HEK293 (cell line): ENCODE data around the gene BAIAP3.
A peak's percentile ranks its signal among the peaks of the same experiment; 100 is the strongest.

Experiments
- CTCF ChIA-PET: fragments of 350-600 bp; formaldehyde crosslinking; extraction: SDS; loops from one replicate; lab custom pipeline; 2021; ENCODE audit warnings: antibody characterized with exemption; lab: Yijun Ruan, JAX
- POLR2A ChIA-PET: fragments of 300-600 bp; formaldehyde crosslinking; extraction: SDS; loops from one replicate; lab custom pipeline; 2020; ENCODE audit warnings: antibody characterized with exemption, inconsistent platforms; lab: Yijun Ruan, JAX
- H3K27ac ChIP-seq: fragments of 200-500 bp; sonication (Bioruptor generic); 2 replicates; pipeline ENCODE4 v1.5.1; 2014; ENCODE audit warnings: low read depth, low read length, control low read depth, inconsistent platforms; ENCODE audit errors: extremely low read depth
- H3K36me3 ChIP-seq, 2 experiments: fragments of 200-500 bp in 1 of 2; sonication (Bioruptor generic) in 1 of 2; 1 replicate in 1 of 2; 2 replicates in 1 of 2; pipeline ENCODE4 v1.5.1; 2014 to 2017; ENCODE audit warnings: inconsistent platforms in 2 of 2, low read length in 2 of 2; ENCODE audit not compliant: control insufficient read depth in 2 of 2, insufficient read depth in 1 of 2
- H3K4me1 ChIP-seq: fragments of 200-500 bp; sonication (Bioruptor generic); 2 replicates; pipeline ENCODE4 v1.5.1; 2014; ENCODE audit warnings: mild to moderate bottlenecking, low read length, inconsistent platforms; ENCODE audit not compliant: control insufficient read depth, insufficient read depth
- H3K4me3 ChIP-seq: 2 replicates; pipeline ENCODE4 v1.5.1; 2011; ENCODE audit warnings: low read depth, mild to moderate bottlenecking, control low read depth, low read length, moderate library complexity
- H3K9me3 ChIP-seq: fragments of 200-500 bp; sonication (Bioruptor generic); 2 replicates; pipeline ENCODE4 v1.5.1; 2014; ENCODE audit warnings: low read depth, low read length, inconsistent platforms; ENCODE audit not compliant: control insufficient read depth, insufficient read depth
- BCL11B ChIP-seq: fragments of 450-650 bp; formaldehyde crosslinking; IDR thresholded peaks from 2 replicates; pipeline ENCODE4 v1.5.1; 2016; ENCODE audit warnings: low read depth, missing biosample characterization, missing genetic modification characterization
- GFI1B ChIP-seq: fragments of 450-650 bp; formaldehyde crosslinking; IDR thresholded peaks from 2 replicates; pipeline ENCODE4 v1.5.1; 2016; ENCODE audit warnings: missing biosample characterization, missing genetic modification characterization
- GLI2 ChIP-seq: fragments of 450-650 bp; formaldehyde crosslinking; IDR thresholded peaks from 2 replicates; pipeline ENCODE4; 2017; ENCODE audit warnings: missing biosample characterization, missing genetic modification characterization, low read depth, borderline replicate concordance
- PRDM10 ChIP-seq: fragments of 450-650 bp; formaldehyde crosslinking; IDR thresholded peaks from 2 replicates; pipeline ENCODE4 v1.5.1; 2016; ENCODE audit warnings: missing biosample characterization, missing genetic modification characterization
- PRDM6 ChIP-seq: fragments of 450-650 bp; formaldehyde crosslinking; IDR thresholded peaks from 2 replicates; pipeline ENCODE4 v1.5.1; 2017; ENCODE audit warnings: missing biosample characterization, missing genetic modification characterization
- ZBTB17 ChIP-seq: fragments of 450-650 bp; formaldehyde crosslinking; IDR thresholded peaks from 2 replicates; pipeline ENCODE4 v1.5.1; 2016; ENCODE audit warnings: missing biosample characterization, missing genetic modification characterization
- ZBTB20 ChIP-seq: fragments of 450-650 bp; formaldehyde crosslinking; IDR thresholded peaks from 2 replicates; pipeline ENCODE4 v1.5.1; 2016; ENCODE audit warnings: missing biosample characterization, missing genetic modification characterization
- ZNF10 ChIP-seq: fragments of 450-650 bp; formaldehyde crosslinking; IDR thresholded peaks from 2 replicates; pipeline ENCODE4 v1.5.1; 2017; ENCODE audit warnings: missing biosample characterization, missing genetic modification characterization
- ZNF132 ChIP-seq: fragments of 450-650 bp; formaldehyde crosslinking; IDR thresholded peaks from 2 replicates; pipeline ENCODE4 v1.5.1; 2017; ENCODE audit warnings: missing biosample characterization, missing genetic modification characterization, borderline replicate concordance
- ZNF157 ChIP-seq: fragments of 450-650 bp; formaldehyde crosslinking; IDR thresholded peaks from 2 replicates; pipeline ENCODE4 v1.5.1; 2016; ENCODE audit warnings: missing biosample characterization, missing genetic modification characterization
- ZNF169 ChIP-seq: fragments of 450-650 bp; formaldehyde crosslinking; IDR thresholded peaks from 2 replicates; pipeline ENCODE4 v1.5.1; 2016; ENCODE audit warnings: missing biosample characterization, missing genetic modification characterization
- ZNF24 ChIP-seq: fragments of 450-650 bp; formaldehyde crosslinking; IDR thresholded peaks from 2 replicates; pipeline ENCODE4 v1.5.1; 2016; ENCODE audit warnings: missing biosample characterization, missing genetic modification characterization
- ZNF292 ChIP-seq: fragments of 450-650 bp; formaldehyde crosslinking; IDR thresholded peaks from 2 replicates; pipeline ENCODE4 v1.5.1; 2016; ENCODE audit warnings: low read depth, missing biosample characterization, missing genetic modification characterization, borderline replicate concordance
- ZNF366 ChIP-seq: fragments of 450-650 bp; formaldehyde crosslinking; conservative IDR thresholded peaks from 2 replicates; pipeline ENCODE4 v1.5.1; 2016; ENCODE audit warnings: missing biosample characterization, missing genetic modification characterization
- ZNF398 ChIP-seq: fragments of 450-650 bp; formaldehyde crosslinking; IDR thresholded peaks from 2 replicates; pipeline ENCODE4 v1.5.1; 2017; ENCODE audit warnings: missing biosample characterization, missing genetic modification characterization
- ZNF521 ChIP-seq: fragments of 450-650 bp; formaldehyde crosslinking; IDR thresholded peaks from 2 replicates; pipeline ENCODE4 v1.5.1; 2017; ENCODE audit warnings: missing biosample characterization, mild to moderate bottlenecking, missing genetic modification characterization
- ZNF580 ChIP-seq: fragments of 450-650 bp; formaldehyde crosslinking; IDR thresholded peaks from 2 replicates; pipeline ENCODE4 v1.5.1; 2016; ENCODE audit warnings: missing biosample characterization, missing genetic modification characterization
- ZNF843 ChIP-seq: fragments of 450-650 bp; formaldehyde crosslinking; IDR thresholded peaks from 2 replicates; pipeline ENCODE4 v1.5.1; 2016; ENCODE audit warnings: missing biosample characterization, missing genetic modification characterization
- ZSCAN18 ChIP-seq: fragments of 450-650 bp; formaldehyde crosslinking; IDR thresholded peaks from 2 replicates; pipeline ENCODE4 v1.5.1; 2016; ENCODE audit warnings: missing biosample characterization, missing genetic modification characterization

Gene BAIAP3

GRCh38 chr16:1389762-1390161 lies 56.3 kb downstream of the BAIAP3 start:
- H3K36me3 ChIP-seq: peaks cover 0 to 39% of the 10 kb centered on the region in 2 experiments; a peak in 2 of 3 replicates
- CTCF ChIA-PET: no interaction called here
- no peaks in the 10 kb centered on the region for H3K4me1 ChIP-seq
- POLR2A ChIA-PET: interaction anchor here (0.6 kb wide), 1 partner anchor 179 kb away, joined by 3 read pairs; no protein-coding TSS in a partner anchor
- TF ChIP-seq BCL11B: no peak
- peak; percentile 68; the same call in 1 of the 2 replicates for TF ChIP-seq ZNF24
- H3K9me3 ChIP-seq: no peaks in the 10 kb centered on the region
- no peak overlapping the region for H3K27ac ChIP-seq
- H3K4me3 ChIP-seq: no peak overlapping the region

GRCh38 chr16:1390239-1390779 lies 56.9 kb downstream of the BAIAP3 start:
- peaks cover 0 to 39% of the 10 kb centered on the region in 2 experiments; a peak in 2 of 3 replicates for H3K36me3 ChIP-seq

GRCh38 chr16:1392826-1393225 lies 59.4 kb downstream of the BAIAP3 start:
- Histone ChIP-seq H3K4me1 (no peaks in the 10 kb centered on the region), H3K27ac (no peak overlapping the region), H3K9me3 (no peaks in the 10 kb centered on the region), H3K4me3 (no peak overlapping the region), H3K36me3 (peaks cover 0 to 43% of the 10 kb centered on the region in 2 experiments; a peak in 2 of 3 replicates)
- CTCF ChIA-PET: interaction anchor here (0.8 kb wide), 1 partner anchor 15 kb away, joined by 7 read pairs; no protein-coding TSS in a partner anchor
- TF ChIP-seq ZBTB17 (tag by site-specific recombination) (no peak), ZNF10 (tag by site-specific recombination) (no peak), PRDM6 (tag by site-specific recombination) (no peak), PRDM10 (tag by site-specific recombination) (no peak), ZNF580 (no peak), ZNF521 (tag by site-specific recombination) (no peak)
- POLR2A ChIA-PET: no interaction called here

More at GRCh38 chr16:1390239-1390779, 56.9 kb downstream of the BAIAP3 start:
- H3K4me1 ChIP-seq: no peaks in the 10 kb centered on the region
- ChIA-PET CTCF (interaction anchor here (0.7 kb wide), 1 partner anchor 75 kb away, joined by 3 read pairs; no protein-coding TSS in a partner anchor), POLR2A (no interaction called here)
- H3K4me3 ChIP-seq: no peak overlapping the region
- no peak for TF ChIP-seq ZNF843
- TF ChIP-seq ZNF366 (tag by site-specific recombination): no peak
- TF ChIP-seq ZSCAN18 (tag by site-specific recombination): no peak
- no peak for TF ChIP-seq GFI1B (tag by site-specific recombination)
- TF ChIP-seq ZBTB20: no peak
- no peak for TF ChIP-seq ZNF24
- TF ChIP-seq ZNF157 (tag by site-specific recombination): no peak
- no peak for TF ChIP-seq ZNF169 (tag by site-specific recombination)
- TF ChIP-seq ZNF132 (tag by site-specific recombination): no peak
- no peak for TF ChIP-seq ZNF292 (tag by site-specific recombination)
- TF ChIP-seq GLI2 (tag by site-specific recombination): no peak
- no peak for TF ChIP-seq ZNF398
- no peak overlapping the region for H3K27ac ChIP-seq
- no peaks in the 10 kb centered on the region for H3K9me3 ChIP-seq
